ELF-1 (cell line): ENCODE results near the gene ITK.

Experiments used
- DNase-seq: peaks from one replicate; pipeline ENCODE4 v3.0.0-alpha.2; 2016; ENCODE audit warnings: low read depth, low spot score

The ITK gene

DNA sequence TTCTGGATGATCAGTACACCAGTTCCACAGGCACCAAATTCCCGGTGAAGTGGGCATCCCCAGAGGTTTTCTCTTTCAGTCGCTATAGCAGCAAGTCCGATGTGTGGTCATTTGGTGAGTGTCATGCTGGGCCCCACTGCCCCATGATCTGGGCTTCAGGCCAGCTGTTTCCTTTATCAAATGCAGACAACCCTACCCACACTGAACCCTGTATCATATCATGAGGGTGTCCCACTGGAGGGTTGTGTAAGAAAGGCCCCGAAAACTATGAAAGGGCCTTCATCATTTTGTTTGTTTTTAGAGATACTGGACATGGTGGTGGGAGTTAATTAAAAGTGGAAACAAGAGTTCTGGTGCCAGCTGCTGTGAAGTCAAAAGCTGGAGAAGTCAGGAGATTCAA is 65.2 kb downstream of the ITK start:
- no peak for DNase-seq

DNA sequence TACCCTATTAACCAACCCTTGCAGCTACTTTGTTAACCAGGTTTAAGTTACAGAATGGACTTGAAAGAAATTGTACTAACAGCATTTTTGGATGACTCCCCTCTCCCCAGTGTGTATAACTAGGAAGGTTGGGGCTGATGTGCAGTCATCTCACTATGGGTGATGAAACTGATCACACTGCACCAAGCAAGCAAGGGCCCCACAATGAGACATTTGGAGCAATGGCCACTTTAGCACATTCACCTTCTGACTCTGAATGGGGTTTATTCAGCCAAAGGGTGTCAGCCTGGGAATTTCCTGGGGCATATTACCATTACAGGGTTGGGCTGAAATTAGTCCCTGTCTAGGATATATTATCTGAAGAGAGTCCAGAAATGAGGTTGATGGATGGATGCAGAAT is 66.6 kb downstream of the ITK start:
- DNase-seq, result no peak

DNA sequence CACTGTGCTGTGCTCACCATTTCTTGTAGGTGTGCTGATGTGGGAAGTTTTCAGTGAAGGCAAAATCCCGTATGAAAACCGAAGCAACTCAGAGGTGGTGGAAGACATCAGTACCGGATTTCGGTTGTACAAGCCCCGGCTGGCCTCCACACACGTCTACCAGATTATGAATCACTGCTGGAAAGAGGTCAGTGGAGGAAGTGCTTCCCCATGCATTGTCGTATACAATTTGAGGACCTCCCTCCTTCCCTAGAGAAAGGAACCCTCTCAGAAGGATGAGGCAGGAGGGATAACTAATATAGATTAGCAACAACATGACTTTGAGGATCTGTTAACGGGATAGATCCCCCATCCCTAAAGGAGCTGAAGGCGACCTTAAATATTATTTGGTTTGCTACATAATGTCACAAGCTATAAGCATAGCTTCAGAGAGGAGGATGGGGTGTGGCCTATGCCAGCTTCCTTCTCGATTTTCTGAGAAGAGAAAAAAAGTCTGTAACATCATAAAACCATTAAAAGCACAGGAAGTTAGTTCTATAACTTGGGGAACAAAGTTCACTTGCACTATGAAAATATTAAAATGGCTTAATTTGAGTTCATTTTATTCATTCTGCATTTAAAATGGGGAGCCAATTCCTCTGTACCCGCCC is 68.3 kb downstream of the ITK start:
- no peak for DNase-seq

DNA sequence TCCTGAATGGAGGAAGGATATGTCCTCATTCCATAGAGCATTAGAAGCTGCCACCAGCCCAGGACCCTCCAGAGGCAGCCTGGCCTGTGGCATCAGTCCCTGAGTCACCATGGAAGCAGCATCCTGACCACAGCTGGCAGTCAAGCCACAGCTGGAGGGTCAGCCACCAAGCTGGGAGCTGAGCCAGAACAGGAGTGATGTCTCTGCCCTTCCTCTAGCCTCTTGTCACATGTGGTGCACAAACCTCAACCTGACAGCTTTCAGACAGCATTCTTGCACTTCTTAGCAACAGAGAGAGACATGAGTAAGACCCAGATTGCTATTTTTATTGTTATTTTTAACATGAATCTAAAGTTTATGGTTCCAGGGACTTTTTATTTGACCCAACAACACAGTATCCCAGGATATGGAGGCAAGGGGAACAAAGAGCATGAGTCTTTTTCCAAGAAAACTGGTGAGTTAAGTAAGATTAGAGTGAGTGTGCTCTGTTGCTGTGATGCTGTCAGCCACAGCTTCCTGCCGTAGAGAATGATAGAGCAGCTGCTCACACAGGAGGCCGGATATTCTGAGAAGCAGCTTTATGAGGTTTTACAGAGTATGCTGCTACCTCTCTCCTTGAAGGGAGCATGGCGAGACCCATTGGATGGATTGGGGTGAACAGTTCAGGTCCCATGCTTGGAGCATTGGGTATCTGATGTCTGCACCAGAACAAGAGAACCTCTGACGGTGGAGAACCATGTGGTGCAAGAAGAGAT is 72.2 kb downstream of the ITK start:
- DNase-seq, result no peak

DNA sequence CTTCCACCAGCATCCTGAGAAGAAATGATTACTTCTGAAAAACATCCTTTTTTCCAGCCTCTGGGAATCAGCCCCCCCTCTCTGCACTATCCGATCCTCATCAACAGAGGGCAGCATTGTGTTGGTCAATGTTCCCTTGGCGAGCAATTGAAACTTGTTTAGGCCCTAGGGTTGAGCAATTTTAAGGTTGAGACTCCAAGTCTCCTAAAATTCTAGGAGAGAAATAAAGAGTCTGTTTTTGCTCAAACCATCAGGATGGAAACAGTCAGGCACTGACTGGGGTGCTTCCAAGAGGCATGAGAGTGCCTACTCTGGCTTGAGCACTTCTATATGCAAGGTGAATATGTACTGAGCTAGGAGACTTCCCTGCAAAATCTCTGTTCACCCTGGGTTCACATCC is 72.9 kb downstream of the ITK start:
- peak; percentile 51 for DNase-seq

DNA sequence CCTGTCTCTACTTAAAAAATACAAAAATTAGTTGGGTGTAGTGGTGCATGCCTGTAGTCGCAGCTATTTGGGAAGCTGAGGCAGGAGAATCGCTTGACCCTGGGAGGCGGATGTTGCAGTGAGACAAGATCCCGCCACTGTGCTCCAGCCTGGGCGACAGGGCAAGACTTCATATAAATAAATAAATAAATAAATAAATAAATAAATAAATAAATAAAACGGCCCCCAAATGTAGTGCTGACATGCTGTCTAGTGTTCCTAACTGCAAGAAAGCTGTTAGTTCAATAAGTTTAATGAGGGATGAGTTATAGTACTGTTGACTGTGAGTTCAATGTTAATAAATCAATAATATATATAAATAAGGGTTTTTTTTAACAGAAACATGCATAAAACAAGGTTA is 77.8 kb downstream of the ITK start:
- no peak for DNase-seq

DNA sequence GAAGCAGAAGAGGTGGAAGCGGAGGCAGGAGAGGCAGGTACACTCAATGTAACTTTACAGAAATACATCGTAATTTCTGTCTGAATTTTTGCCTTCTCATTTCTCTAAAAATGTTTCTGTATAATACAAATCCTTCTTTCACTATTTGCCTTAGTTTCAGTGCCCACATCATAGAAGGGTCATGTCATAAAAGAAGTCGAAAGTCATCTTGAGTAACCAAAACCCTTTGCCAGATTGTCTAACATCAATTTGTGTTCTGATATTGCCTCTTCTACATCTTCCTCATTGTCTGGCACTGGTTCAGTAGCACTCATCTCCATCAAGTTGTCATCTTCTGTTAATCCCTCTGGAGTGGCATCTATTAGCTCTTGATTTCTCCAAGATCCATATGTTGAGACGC is 79.1 kb downstream of the ITK start:
- DNase-seq, result no peak

DNA sequence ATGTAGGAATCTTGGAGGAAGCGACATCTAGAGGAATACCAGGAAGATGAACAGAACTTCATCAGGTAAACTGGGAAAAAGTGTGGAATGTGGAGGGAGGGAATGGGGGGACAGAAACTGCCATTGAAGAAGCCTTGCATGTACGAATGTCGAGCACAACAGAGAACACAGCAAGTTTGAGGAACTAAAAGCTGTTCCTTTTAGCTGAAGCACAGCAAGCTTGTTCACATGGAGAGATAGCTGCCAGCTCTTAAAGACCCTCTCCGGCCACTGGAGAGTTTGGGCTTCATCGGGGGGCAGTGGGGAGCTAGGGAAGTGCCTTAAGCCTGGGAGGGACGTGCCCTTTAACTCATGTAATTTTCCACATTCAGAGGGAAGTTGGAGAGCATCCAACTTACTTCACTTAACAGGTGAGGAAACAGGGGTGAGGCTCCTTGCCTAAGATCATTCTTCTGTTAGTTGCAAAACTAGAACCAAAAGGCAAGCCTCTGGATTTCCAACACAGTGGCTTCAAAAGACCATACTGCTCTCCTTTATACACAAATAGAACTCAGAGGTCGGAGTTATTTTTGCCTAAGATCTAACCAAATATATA is 83.0 kb downstream of the ITK start:
- DNase-seq, result no peak

DNA sequence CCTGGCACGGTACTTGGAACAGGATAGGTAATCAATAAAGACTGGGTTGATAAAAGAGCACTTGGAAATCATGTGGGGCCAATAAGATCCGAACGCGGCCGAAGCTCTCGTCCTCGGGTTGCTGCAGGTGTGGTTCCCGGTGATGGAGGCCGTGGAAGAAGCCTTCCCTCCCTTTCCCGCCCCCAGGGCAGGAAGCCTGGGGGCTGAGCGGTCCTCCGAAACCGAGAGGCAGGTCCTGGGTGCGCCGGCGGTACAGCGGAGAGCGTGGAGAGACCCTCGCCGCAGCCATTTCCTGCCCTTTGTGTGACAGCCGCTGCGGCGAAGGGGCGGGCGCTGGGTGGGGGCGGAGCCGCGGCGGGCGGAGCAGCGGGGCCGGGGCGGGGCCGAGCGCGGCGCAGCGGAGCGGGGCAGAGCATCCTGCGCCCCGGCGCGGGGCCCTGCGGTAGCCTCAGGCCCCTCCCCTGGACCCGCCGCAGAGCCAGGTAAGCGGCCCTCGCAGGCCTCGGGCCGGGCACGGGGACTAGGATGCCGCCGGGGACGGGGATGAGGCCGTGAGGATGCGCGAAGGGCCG is 85.2 kb downstream of the ITK start, which contains the start of gene CYFIP2:
Gene CYFIP2, plus strand, starts transcription at position 410 of the 572 bp plus-strand sequence. CDS start 19,239 bp downstream, outside the sequence.
- DNase-seq, result peak; percentile 52

DNA sequence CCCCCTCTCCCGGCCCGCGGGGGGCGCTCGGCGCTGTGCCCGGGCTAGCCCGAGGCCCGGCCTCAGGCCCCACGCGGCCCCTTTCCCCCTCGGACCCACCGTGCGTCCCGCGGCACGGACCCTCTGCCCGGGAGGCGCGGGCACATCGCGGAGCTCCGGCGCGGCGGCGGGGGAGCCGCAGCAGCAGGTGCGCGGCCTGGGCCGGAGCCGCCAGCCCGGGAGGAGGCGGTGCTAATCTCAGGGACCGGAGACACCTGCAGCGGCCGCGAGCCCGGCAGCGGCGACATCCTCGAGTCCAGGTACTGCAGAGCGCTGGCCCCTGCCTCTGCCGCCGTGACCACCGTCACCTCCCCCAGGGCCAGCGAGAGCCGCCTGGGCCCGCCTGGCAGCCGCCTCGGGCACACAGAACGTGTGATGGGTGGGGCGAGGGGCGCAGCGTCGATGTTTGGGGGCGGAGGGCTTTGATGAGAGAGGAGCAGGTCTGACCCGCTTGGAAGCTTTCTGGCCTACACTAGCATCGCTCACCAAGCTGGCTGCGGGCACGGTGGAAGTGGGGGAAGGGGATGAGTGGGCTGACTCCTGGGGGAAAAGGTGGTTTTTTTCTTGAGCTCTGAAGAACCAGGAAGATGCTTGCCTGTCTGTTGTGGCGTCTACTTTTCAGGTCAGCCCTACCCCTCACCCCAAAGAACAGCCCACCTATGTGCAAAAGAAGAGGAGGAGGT is 85.8 kb downstream of the ITK start:
- peak; percentile 39 for DNase-seq

DNA sequence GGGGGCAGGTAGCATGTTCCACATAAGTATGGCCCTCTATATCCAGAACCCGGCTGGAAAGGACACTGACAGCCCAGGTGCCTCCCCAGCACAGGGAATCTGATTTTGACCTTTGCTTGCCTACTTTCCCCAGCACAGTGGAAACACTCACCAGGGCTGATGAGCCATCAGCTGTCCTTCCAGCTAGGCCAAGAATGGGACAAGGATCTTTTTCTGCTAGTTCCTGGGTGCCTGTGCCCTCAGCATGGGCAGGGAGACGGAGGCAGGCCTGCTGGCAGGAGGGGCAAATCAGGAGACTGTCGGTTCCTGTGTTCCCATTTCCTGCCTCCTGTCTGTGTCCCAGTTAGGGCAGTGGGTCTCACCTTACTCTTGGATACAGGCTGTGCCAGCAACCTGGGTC is 86.4 kb downstream of the ITK start:
- DNase-seq, result no peak

DNA sequence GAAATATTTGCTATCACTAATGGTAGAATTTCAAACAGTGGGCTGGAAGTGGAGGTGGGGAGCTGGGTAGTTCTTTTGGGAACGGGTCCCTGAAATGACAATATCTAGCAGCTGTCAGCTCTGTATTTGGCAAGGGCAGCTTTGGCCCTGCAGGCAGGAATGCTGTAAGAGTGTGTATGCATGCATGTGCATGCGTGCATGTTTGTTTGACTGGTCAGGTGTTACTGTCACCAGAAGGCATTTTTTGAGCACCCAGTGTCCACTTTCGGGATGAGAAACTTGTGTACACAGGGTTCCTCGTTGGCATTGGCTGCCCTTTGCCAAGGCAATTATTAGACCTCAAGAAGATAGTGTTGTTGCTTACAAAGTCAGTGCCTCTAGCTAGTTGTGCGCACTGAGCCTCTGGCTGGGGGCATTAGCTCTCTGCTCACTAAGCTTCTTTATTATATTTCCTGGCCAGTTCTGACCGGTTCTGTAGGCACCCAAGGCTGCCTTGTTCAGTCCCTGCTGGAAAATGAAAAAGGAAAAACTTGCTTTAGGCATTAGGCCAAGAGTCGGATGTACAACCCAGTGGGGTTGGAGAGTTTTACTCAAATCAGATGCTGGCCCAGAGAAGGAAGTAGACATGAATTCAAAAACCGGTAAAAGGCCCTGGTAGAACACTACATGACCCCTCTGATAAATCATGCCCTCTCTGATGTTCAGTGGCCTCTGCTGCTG is 87.3 kb downstream of the ITK start:
- no peak for DNase-seq

DNA sequence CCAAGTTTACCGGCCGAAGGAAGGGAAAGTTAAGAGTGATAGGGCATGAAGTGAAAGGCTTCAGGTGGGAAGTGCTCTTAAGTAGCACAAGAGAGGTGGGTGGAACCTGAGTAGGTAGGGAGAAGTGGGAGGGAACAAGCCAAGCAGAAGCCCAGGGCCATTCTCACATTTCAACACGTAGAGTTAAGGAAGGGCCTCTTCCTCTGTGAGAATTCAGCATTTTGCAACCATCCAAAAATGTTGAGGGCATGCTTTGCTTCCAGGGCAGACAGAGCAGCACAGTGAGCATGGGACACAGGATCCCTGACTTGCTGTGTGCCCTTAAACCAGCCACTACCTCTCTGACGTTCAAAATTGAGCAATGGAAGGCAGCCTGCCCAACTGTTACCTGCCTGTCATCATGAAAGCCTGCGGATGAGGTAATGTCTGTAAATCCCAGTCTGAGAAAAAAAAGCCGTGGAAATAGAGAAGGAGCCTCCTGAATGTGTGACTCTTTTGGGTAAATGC is 88.6 kb downstream of the ITK start:
- DNase-seq, result peak; percentile 42

DNA sequence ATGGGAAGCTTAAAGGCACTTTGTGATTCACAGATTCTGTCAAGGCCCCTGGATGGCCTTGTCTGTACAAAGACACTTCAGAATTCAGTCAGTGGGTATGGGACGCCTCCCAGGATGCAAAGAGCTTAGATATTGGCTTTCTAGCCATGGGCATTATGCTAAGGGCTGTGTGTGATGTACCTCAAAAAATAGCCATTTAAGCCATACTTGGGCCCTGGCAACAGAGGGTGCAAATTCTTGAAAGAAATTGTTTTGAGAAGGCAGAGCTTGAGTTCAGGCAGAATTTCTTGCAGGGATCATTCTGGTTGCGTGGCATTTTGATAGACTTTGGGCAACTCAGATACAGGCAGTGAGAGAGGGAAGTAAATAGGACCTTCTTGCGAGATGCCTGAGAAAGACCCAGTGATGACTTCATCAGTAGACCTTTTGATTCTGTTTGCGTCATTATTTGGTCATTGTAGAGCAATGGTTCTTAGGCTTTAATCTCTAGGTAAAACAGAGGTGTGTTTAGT is 89.2 kb downstream of the ITK start:
- no peak for DNase-seq

DNA sequence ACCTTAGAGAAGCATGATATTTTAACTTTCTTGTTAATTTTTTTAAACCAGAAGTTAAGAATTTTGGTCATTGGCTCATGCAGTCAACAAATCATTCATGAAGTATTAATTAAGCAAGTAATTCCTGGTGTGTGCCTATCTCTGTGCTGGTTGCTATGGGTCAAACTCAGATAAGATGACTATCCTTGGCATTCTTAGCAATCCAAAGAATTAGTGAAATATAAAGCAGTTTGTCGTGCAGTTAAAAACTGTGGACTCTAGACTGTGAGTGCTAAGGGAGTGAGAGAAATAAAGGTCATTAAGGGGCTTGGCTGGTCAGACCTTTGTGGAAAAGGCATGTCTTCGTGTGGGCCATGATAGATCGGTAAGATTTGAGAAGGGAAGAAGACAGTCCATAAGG is 90.1 kb downstream of the ITK start:
- DNase-seq, result no peak

DNA sequence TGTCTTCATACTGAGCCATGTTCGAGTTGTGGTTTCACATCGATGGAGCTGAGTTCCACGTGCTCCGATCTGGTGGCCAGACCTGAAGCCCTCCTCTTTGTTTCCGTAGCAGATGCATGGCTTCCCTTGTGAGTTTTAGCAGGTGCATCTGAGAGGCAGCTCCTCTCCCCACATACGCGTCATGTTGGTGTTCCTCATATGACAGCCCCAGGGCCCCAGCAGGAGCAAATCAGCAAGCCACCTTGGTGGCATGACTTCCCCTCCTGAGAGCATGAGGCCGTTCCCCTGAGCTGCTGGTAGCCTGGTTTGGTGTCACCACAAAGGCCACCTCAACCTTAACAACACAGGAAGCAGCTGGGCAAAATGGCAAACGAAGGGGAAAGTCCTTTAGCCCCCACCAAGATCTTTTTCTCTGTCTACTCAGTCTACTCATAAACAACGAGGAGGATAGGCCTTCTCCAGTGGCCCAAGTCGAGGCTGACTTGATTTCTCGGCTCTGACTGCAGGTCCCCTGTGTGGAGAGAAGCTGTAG is 91.2 kb downstream of the ITK start:
- DNase-seq, result no peak

DNA sequence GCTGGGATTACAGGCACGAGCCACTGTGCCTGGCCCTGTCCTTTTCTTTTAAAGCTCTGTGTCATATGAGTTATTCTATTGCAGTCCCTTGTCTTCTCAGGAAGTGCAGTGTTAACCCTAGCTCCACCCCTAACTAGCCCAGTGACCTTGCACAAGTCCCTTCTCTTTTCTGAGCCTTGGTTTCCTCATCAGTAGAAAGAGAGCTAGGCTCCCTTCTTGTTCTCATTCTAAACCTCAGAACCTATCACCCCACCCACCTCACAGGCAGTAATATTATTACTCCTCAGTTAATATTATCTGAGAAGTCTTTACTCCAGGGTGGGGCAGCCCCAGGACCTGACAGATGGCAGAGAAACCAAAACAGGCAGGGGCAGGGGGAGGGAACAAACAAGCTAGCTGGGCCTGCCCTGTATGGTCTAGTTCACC is 92.5 kb downstream of the ITK start:
- no peak for DNase-seq

DNA sequence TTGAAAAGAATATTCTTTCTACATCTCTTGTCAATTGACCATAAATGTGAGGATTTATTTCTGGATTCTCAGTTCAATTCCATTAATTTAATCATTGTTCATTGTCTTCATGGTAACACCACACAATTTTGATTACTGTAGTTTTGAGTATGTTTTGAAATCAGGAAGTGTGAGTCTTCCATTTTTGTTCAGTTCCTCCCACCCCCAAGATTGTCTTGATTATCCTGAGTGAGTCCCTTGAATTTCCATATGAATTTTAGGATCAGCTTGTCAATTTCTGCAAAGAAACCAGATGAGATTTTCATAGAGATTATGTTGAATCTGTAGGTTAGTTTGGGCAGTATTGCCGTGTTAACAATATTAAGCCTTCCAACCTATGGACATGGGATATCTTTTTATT is 94.8 kb downstream of the ITK start:
- DNase-seq, result no peak

DNA sequence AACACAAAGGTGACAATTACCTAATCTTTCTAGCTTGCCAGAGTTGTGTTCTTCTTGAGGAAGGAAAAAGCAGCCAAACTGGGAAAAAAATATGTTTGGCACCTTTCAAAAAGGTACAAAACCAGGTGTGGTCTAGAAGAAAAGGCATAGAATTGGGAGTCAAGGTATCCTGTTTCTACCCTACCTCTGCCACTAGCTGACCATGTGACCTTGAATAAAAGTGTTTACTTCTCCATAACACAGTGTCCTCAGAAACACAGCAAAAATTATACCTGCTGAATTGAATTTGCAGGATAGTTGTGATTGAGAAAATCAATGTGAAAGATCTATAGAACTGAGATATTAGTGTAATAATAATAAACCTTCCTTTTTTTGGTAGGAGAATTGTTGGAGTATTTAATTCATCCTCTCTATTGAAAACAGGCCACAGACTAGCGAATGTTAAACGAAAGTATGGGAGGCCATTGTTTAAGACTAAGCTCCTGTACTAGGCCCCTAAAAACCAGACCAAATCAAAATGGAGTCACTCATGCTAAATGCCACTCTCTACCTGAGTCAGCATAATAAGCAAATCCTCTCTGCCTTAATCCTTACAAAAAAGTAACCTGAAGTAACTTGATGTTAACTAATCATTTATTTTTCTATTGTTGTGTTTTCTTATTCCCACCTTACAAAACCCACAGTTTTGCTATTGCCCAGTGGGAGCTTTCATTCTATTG is 97.8 kb downstream of the ITK start:
- DNase-seq, result no peak
